Measurements from ENCODE around the gene NFYB.
"Not testable (repeated sequence)": the region's sequence is repeated elsewhere in the genome, so short reads cannot be mapped to it uniquely, and the experiment has no call there.

NFYB gene

DNA sequence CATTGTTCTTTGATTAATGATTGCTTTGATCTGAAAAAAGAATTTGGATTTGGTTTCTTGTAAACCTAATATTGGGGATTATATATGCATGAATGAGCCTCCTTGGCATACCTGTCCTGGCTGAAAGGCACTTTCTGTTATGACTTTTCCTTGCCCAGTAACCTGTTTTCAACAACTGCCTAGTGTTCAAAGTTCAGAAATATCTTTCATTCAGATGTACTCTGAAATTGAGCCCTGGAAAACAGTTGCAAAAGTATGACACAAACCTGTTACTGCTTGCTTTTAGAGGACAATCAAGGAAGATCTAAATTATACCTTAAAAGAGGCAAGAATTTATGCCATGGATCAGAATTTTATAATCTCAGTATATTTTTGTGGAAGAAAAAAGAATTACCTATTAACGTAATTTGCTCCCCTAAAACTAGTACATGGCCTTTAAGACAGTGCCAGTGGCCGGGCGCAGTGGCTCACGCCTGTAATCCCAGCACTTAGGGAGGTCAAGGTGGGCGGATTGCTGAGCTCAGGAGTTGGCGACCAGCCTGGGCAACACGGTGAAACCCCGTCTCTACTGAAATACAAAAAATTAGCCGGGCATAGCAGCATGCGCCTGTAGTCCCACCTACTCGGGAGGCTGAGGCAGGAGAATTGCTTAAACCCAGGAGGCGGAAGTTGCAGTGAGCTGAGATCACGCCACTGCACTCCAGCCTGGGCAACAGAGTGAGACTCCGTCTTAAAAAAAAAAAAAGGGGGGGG lies 23.0 kb downstream of the NFYB start:
- not testable (repeated sequence) for DNase-seq

DNA sequence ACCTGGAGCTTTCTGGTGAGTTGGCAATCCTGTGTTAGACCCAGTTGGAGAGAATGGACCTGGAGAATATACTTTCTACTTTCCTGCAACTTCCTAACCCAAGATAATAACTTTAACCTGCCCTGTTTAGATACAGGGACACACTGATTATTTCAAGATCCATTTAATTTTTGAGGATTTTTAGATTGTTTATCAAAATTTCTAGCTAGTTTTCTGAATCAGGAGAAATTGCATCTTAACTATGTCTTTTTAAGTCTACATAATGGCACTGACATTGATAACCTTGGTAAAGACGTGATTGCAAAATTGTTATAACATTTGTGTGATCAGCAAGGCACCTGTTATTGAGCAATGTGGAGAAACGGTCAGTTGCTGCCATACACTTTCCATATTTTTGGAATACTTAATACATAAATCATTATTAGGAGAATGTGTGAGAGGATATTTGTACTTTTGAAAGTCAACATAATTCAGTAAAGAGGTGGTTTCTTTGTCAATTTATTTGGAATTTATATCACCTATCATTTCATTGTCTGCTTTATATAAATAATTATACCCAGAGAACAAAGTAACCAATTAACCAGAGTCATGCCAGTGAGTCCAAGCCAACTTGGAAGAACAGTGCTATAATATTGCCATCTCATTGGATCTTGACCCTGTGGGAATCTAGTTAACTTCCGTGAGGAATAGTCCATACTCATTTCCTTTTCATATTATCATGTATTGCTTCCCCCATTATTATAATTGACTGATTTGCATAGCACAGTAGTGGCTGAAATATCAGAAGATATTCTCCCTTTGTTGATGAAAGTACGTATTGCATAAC lies 28.4 kb downstream of the NFYB start:
- DNase-seq: peak in 1 of 3 experiments; percentile 46

GRCh38 chr12:104108755-104109445 lies 29.1 kb downstream of the NFYB start:
- DNase-seq: peak; percentile 75 to 93 (median 86)

DNA sequence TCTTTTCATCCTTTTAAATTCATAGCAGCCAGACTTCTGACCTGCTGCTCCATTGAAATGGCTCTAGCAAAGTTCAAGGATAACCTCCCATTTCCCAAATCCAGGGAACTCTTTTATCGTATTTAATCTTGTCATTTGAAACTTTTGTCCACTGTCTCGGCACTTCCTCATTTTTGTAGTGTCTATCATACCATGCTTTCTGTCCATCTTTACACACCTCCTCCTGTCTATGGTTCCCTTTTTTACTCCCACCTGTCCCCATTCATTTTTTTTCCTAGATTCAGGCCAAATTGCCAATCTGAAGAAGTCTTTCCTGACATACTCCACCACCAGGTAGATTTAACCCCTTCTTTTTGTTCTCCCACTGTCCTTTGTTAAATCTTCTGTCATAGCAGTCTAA lies 31.0 kb downstream of the NFYB start:
- no peak for DNase-seq

DNA sequence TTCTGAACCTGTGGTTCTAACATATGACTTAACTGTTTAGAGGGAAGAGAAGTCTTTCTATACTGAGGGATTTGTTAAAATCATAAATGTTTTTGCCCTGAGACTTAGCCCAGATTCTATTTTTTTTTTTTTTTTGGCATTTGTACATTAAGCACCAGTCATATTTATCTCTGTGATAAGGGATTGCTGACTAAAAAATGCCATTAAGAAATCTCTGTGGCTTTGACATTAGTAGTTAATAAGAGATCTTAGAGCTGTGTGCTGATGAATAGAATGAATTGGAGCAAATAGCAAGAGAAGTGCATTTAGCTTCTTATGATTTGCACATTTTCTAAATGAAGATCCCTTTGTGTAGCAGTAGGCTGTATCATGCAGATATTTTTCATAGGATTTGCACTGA lies 32.5 kb downstream of the NFYB start:
- DNase-seq: no peak

- DNase-seq: no peak
Measured at GRCh38 chr12:104097954-104098353, 40.1 kb downstream of the NFYB start.

- DNase-seq: no peak
Measured at GRCh38 chr12:104095289-104095688, 42.7 kb downstream of the NFYB start.

- DNase-seq: no peak
Measured at GRCh38 chr12:104094284-104094683, 43.7 kb downstream of the NFYB start.

- DNase-seq: no peak
Measured at GRCh38 chr12:104091136-104091535, 46.9 kb downstream of the NFYB start.

DNA sequence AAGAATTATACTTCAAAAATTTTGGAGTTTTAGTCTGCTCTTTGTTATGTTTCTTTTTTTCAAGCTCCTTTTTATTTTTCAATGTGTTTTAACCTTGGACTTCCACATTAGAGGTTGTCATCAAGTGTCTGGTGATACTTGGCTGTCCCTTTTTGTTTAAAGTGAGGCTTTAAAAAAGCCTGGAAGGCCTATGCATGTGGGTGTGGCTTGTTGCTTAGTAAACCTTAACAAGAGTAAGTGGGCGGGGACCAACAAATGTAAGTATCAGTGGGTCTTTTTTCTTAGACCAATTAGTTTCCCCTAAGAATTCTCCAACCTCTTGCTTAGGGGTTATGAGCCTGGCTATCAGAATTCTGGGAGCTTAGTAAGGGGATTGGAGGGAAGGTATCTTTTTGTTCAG lies 47.3 kb downstream of the NFYB start:
- no peak for DNase-seq

GRCh38 chr12:104083769-104084475 lies 54.1 kb downstream of the NFYB start:
- DNase-seq: no peak

DNA sequence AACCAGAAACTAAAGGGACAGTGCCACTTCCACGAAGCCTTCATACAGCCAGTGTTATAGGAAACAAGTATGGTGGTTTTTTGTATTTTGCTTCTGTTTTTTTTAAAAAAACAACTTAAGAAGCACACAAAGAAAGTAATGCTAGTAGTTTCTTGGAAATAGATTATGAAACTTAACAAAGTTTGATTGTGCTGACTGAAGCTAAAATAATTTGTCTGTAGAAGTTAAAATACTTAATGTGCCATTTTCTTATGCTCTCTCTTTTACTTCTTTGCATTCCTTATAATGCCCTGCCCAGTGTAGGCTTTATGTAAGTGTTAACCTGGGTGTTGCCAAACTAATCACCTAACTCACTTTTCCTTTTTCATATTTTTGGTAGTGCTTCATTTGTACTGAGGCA lies 57.2 kb downstream of the NFYB start:
- DNase-seq: no peak

- no peak for DNase-seq
Measured at GRCh38 chr12:104079024-104079423, 59.0 kb downstream of the NFYB start.

GRCh38 chr12:104073699-104074098 lies 64.3 kb downstream of the NFYB start:
- no peak for DNase-seq

GRCh38 chr12:104072099-104072498 lies 65.9 kb downstream of the NFYB start:
- no peak for DNase-seq
